IPS-20b (cell line): ENCODE data around the gene MARCHF10.

Experiments
- H3K27ac ChIP-seq: one replicate; pipeline ENCODE4 v1.5.1; 2013; ENCODE audit warnings: low read length
- H3K27me3 ChIP-seq: 2 replicates; pipeline ENCODE4 v1.6.1; 2013; ENCODE audit warnings: mild to moderate bottlenecking, low read length, inconsistent platforms; ENCODE audit not compliant: insufficient read depth
- H3K36me3 ChIP-seq: 2 replicates; pipeline ENCODE4 v1.6.1; 2013; ENCODE audit warnings: low read depth, mild to moderate bottlenecking, inconsistent platforms, low read length, moderate library complexity; ENCODE audit not compliant: insufficient read depth
- H3K4me1 ChIP-seq: 2 replicates; pipeline ENCODE4 v1.6.1; 2013; ENCODE audit warnings: mild to moderate bottlenecking, control low read depth, inconsistent platforms, low read length, moderate library complexity; ENCODE audit not compliant: insufficient read depth
- H3K4me3 ChIP-seq: 2 replicates; pipeline ENCODE4 v1.5.1; 2013; ENCODE audit warnings: mild to moderate bottlenecking, low read length, inconsistent platforms
- H3K9ac ChIP-seq: 2 replicates; pipeline ENCODE4 v1.6.1; 2013; ENCODE audit warnings: low read depth, mild to moderate bottlenecking, inconsistent platforms, low read length, moderate library complexity
- H3K9me3 ChIP-seq: 2 replicates; pipeline ENCODE4 v1.6.1; 2013; ENCODE audit warnings: mild to moderate bottlenecking, low read depth, low read length, inconsistent platforms; ENCODE audit not compliant: insufficient read depth

The MARCHF10 gene

GRCh38 chr17:62675701-62676100 is 132.4 kb downstream of the MARCHF10 start:
- Histone ChIP-seq H3K9ac (no peak overlapping the region), H3K9me3 (no peaks in the 10 kb centered on the region), H3K27me3 (no peaks in the 10 kb centered on the region), H3K27ac (no peak overlapping the region), H3K4me3 (no peak overlapping the region), H3K4me1 (no peaks in the 10 kb centered on the region), H3K36me3 (peaks cover 4% of the 10 kb centered on the region; the same call in 1 of the 2 replicates)

GRCh38 chr17:62675260-62675659 is 132.9 kb downstream of the MARCHF10 start:
- no peaks in the 10 kb centered on the region for H3K4me1 ChIP-seq
- H3K27me3 ChIP-seq, result no peaks in the 10 kb centered on the region
- H3K27ac ChIP-seq, result no peak overlapping the region
- no peak overlapping the region for H3K9ac ChIP-seq
- no peak overlapping the region for H3K4me3 ChIP-seq
- no peaks in the 10 kb centered on the region for H3K9me3 ChIP-seq
- peaks cover 4% of the 10 kb centered on the region; the same call in 1 of the 2 replicates for H3K36me3 ChIP-seq

GRCh38 chr17:62674841-62675240 is 133.3 kb downstream of the MARCHF10 start:
- peaks cover 4% of the 10 kb centered on the region; the same call in 1 of the 2 replicates for H3K36me3 ChIP-seq
- no peaks in the 10 kb centered on the region for H3K4me1 ChIP-seq
- H3K9me3 ChIP-seq, result no peaks in the 10 kb centered on the region
- no peak overlapping the region for H3K9ac ChIP-seq
- H3K27ac ChIP-seq, result no peak overlapping the region
- no peaks in the 10 kb centered on the region for H3K27me3 ChIP-seq
- no peak overlapping the region for H3K4me3 ChIP-seq

- H3K4me1 ChIP-seq, result no peaks in the 10 kb centered on the region
Measured at GRCh38 chr17:62674363-62674739, 133.8 kb downstream of the MARCHF10 start.

GRCh38 chr17:62673614-62674362 is 134.3 kb downstream of the MARCHF10 start:
- H3K4me3 ChIP-seq, result no peak overlapping the region
- H3K9me3 ChIP-seq, result no peaks in the 10 kb centered on the region
- H3K36me3 ChIP-seq, result peaks cover 4% of the 10 kb centered on the region; the same call in 1 of the 2 replicates
- H3K9ac ChIP-seq, result no peak overlapping the region
- no peaks in the 10 kb centered on the region for H3K4me1 ChIP-seq
- no peaks in the 10 kb centered on the region for H3K27me3 ChIP-seq
- no peak overlapping the region for H3K27ac ChIP-seq

More at GRCh38 chr17:62674363-62674739, 133.8 kb downstream of the MARCHF10 start:
- Histone ChIP-seq H3K27ac (no peak overlapping the region), H3K9me3 (no peaks in the 10 kb centered on the region), H3K9ac (no peak overlapping the region), H3K4me3 (no peak overlapping the region), H3K27me3 (no peaks in the 10 kb centered on the region), H3K36me3 (peaks cover 4% of the 10 kb centered on the region; the same call in 1 of the 2 replicates)

GRCh38 chr17:62672957-62673356 is 135.2 kb downstream of the MARCHF10 start:
- peaks cover 4% of the 10 kb centered on the region; the same call in 1 of the 2 replicates for H3K36me3 ChIP-seq

GRCh38 chr17:62671553-62671952 is 136.6 kb downstream of the MARCHF10 start:
- peaks cover 3% of the 10 kb centered on the region; the same call in 1 of the 2 replicates for H3K36me3 ChIP-seq
- no peak overlapping the region for H3K27ac ChIP-seq
- no peak overlapping the region for H3K9ac ChIP-seq
- H3K9me3 ChIP-seq, result no peaks in the 10 kb centered on the region
- H3K27me3 ChIP-seq, result no peaks in the 10 kb centered on the region
- H3K4me1 ChIP-seq, result no peaks in the 10 kb centered on the region
- no peak overlapping the region for H3K4me3 ChIP-seq

More at GRCh38 chr17:62672957-62673356, 135.2 kb downstream of the MARCHF10 start:
- Histone ChIP-seq H3K27me3 (no peaks in the 10 kb centered on the region), H3K27ac (no peak overlapping the region), H3K9me3 (no peaks in the 10 kb centered on the region), H3K4me3 (no peak overlapping the region), H3K4me1 (no peaks in the 10 kb centered on the region), H3K9ac (no peak overlapping the region)

GRCh38 chr17:62670202-62670821 is 137.8 kb downstream of the MARCHF10 start:
- Histone ChIP-seq H3K27ac (no peak overlapping the region), H3K36me3 (no peaks in the 10 kb centered on the region), H3K27me3 (no peaks in the 10 kb centered on the region), H3K9me3 (no peaks in the 10 kb centered on the region), H3K4me3 (no peak overlapping the region), H3K4me1 (no peaks in the 10 kb centered on the region), H3K9ac (no peak overlapping the region)

- Histone ChIP-seq H3K9ac (no peak overlapping the region), H3K27me3 (no peaks in the 10 kb centered on the region), H3K36me3 (no peaks in the 10 kb centered on the region), H3K27ac (no peak overlapping the region), H3K4me1 (no peaks in the 10 kb centered on the region), H3K9me3 (no peaks in the 10 kb centered on the region), H3K4me3 (no peak overlapping the region)
Measured at GRCh38 chr17:62668091-62668804, 139.9 kb downstream of the MARCHF10 start.

GRCh38 chr17:62666801-62667591 is 141.1 kb downstream of the MARCHF10 start:
- Histone ChIP-seq H3K36me3 (no peaks in the 10 kb centered on the region), H3K27me3 (no peaks in the 10 kb centered on the region), H3K9me3 (no peaks in the 10 kb centered on the region), H3K9ac (no peak overlapping the region), H3K4me3 (no peak overlapping the region), H3K27ac (no peak overlapping the region), H3K4me1 (no peaks in the 10 kb centered on the region)
